Endodermal cell (in vitro differentiated cells): Measurements from ENCODE around the gene TRUB1. TPM values are rescaled to one million over a fixed set of nuclear protein-coding genes. Genes with fewer than 3 reads are reported as not detected.

Experiments
- DNase-seq: peaks from one replicate; pipeline ENCODE4 v3.0.0-alpha.2; 2017
- H3K27ac ChIP-seq: 2 replicates; pipeline ENCODE4 v1.5.1; 2013; ENCODE audit warnings: mild to moderate bottlenecking, low read depth, low read length, moderate library complexity
- H3K27me3 ChIP-seq: 2 replicates; pipeline ENCODE4 v1.6.1; 2013; ENCODE audit warnings: mild to moderate bottlenecking, low read length, moderate library complexity; ENCODE audit not compliant: insufficient read depth, control insufficient read depth, poor library complexity, severe bottlenecking
- H3K36me3 ChIP-seq: 2 replicates; pipeline ENCODE4 v1.7.0; 2013; ENCODE audit warnings: mild to moderate bottlenecking, low read length, moderate library complexity; ENCODE audit not compliant: control insufficient read depth, insufficient read depth
- H3K4me1 ChIP-seq: one replicate; pipeline ENCODE4 v1.7.0; 2013; ENCODE audit warnings: low read length; ENCODE audit not compliant: control insufficient read depth, insufficient read depth
- H3K4me3 ChIP-seq: 2 replicates; pipeline ENCODE4 v1.5.1; 2013; ENCODE audit warnings: mild to moderate bottlenecking, low read length, moderate library complexity
- H3K9ac ChIP-seq: 2 replicates; pipeline ENCODE4 v1.6.1; 2013; ENCODE audit warnings: mild to moderate bottlenecking, low read length, moderate library complexity; ENCODE audit not compliant: poor library complexity, severe bottlenecking; ENCODE audit errors: extremely low read depth
- H3K9me3 ChIP-seq: 2 replicates; pipeline ENCODE4 v1.6.1; 2013; ENCODE audit warnings: mild to moderate bottlenecking, low read length, moderate library complexity; ENCODE audit not compliant: control insufficient read depth
- H3K27ac Mint-ChIP-seq: 2 replicates; pipeline ENCODE4 v1.8.0; 2020; ENCODE audit warnings: mixed read lengths
- H3K27me3 Mint-ChIP-seq: 2 replicates; pipeline ENCODE4 v1.8.0; 2021; ENCODE audit warnings: mild to moderate bottlenecking, mixed read lengths; ENCODE audit not compliant: insufficient read depth
- H3K36me3 Mint-ChIP-seq: 2 replicates; pipeline ENCODE4 v1.8.0; 2020; ENCODE audit warnings: low read depth, mixed read lengths
- H3K4me1 Mint-ChIP-seq: 2 replicates; pipeline ENCODE4 v1.8.0; 2020; ENCODE audit warnings: mixed read lengths
- H3K4me3 Mint-ChIP-seq: 2 replicates; pipeline ENCODE4 v1.8.0; 2020; ENCODE audit warnings: mild to moderate bottlenecking, moderate library complexity, mixed read lengths
- H3K9me3 Mint-ChIP-seq: 2 replicates; pipeline ENCODE4 v1.8.0; 2020; ENCODE audit warnings: mild to moderate bottlenecking, mixed read lengths
- WGBS, 2 experiments: methylation state at CpG; one replicate each; pipeline versions ENCODE4 v1.1.5 to v1.1.7; 2013; ENCODE audit warnings: missing lambda C conversion rate in 2 of 2, mixed read lengths in 1 of 2; ENCODE audit not compliant: insufficient coverage in 1 of 2, insufficient read length in 1 of 2; 5-methylcytosine and 5-hydroxymethylcytosine counted together
- total RNA-seq, 2 donors: library from RNA; stranded (reverse); fragmentation: NEBNext Ultra II Directional in 1 of 2; extraction: Animal tissue kit (Norgen Biotek cat#: 25700) in 1 of 2; gene quantifications; 2 replicates in 1 of 2; 3 replicates in 1 of 2; pipeline ENCODE4 v1.2.1, GENCODE V29; 2021
- TF ChIP-seq, protein P1 (sequence below): fragments of 200-600 bp; sonication (generic); conservative IDR thresholded peaks from 2 replicates; pipeline ENCODE4 v1.5.0; 2021; ENCODE audit warnings: antibody characterized with exemption, mild to moderate bottlenecking

TRUB1 gene
- total RNA-seq, 2 donors from 2014 or later: 18.5 to 18.8 TPM

DNA sequence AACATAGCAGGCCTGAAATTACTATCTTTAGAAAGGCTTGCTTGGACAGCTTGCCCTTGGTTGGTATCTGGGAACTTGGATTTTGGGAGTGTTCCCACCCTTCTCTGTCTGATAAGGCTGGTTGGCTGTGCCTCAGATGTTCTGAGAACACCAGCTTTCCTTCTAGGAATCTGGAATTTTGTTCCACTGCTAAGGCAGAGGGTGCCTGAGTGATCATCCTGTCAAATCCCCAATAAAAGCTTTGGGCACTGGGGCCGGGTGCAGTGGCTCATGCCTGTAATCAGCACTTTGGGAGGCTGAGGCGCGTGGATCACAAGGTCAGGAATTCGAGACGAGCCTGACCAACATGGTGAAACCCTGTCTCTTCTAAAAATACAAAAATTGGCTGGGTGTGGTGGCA is 5.0 kb downstream of the TRUB1 start:
- Histone ChIP-seq H3K9me3 (no peaks in the 10 kb centered on the region), H3K36me3 (peaks cover 47% of the 10 kb centered on the region), H3K27me3 (no peaks in the 10 kb centered on the region), H3K9ac (no peak overlapping the region), H3K4me1 (peaks cover 3% of the 10 kb centered on the region), H3K4me3 (no peak overlapping the region), H3K27ac (no peak overlapping the region)
- WGBS, 2 experiments: 80 to 88% methylated on average over 2 to 5 of the region's 5 CpGs
- Mint-ChIP-seq H3K4me1 (peaks cover 13% of the 10 kb centered on the region), H3K4me3 (no peak overlapping the region), H3K36me3 (peaks cover 45% of the 10 kb centered on the region), H3K9me3 (no peaks in the 10 kb centered on the region), H3K27me3 (no peaks in the 10 kb centered on the region), H3K27ac (no peak overlapping the region)
- DNase-seq: no peak
- TF ChIP-seq, protein P1, sequence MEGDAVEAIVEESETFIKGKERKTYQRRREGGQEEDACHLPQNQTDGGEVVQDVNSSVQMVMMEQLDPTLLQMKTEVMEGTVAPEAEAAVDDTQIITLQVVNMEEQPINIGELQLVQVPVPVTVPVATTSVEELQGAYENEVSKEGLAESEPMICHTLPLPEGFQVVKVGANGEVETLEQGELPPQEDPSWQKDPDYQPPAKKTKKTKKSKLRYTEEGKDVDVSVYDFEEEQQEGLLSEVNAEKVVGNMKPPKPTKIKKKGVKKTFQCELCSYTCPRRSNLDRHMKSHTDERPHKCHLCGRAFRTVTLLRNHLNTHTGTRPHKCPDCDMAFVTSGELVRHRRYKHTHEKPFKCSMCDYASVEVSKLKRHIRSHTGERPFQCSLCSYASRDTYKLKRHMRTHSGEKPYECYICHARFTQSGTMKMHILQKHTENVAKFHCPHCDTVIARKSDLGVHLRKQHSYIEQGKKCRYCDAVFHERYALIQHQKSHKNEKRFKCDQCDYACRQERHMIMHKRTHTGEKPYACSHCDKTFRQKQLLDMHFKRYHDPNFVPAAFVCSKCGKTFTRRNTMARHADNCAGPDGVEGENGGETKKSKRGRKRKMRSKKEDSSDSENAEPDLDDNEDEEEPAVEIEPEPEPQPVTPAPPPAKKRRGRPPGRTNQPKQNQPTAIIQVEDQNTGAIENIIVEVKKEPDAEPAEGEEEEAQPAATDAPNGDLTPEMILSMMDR: no peak

DNA sequence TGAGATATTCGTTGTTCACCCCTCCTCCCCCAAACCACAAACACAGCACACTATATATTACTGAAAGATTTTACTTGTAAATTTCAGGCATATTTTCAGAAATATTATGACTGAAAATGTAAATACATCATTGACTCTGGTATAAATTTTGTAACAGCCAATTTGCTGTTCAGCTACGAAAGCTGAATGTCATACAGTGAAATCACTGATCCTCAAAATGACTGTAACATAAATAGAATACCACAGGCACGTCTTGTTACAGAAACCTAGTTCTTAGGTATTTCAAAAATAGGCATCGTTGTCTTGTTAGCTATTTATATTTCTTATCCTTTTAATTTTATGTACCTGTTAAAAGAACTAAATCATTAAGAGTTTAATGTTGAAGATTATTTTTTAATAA is 15.1 kb downstream of the TRUB1 start:
- Histone ChIP-seq H3K36me3 (peaks cover 48% of the 10 kb centered on the region), H3K9ac (no peak overlapping the region), H3K27me3 (no peaks in the 10 kb centered on the region), H3K4me1 (no peaks in the 10 kb centered on the region), H3K4me3 (no peak overlapping the region), H3K9me3 (no peaks in the 10 kb centered on the region), H3K27ac (no peak overlapping the region)
- Mint-ChIP-seq H3K36me3 (peaks cover 40% of the 10 kb centered on the region), H3K4me3 (no peak overlapping the region), H3K9me3 (no peaks in the 10 kb centered on the region), H3K27ac (no peak overlapping the region), H3K4me1 (peaks cover 7% of the 10 kb centered on the region), H3K27me3 (no peaks in the 10 kb centered on the region)
- no peak for DNase-seq
- TF ChIP-seq, protein P1: no peak
- WGBS, 2 experiments: 94 to 100% methylated on average over 1 to 2 of the region's 4 CpGs

DNA sequence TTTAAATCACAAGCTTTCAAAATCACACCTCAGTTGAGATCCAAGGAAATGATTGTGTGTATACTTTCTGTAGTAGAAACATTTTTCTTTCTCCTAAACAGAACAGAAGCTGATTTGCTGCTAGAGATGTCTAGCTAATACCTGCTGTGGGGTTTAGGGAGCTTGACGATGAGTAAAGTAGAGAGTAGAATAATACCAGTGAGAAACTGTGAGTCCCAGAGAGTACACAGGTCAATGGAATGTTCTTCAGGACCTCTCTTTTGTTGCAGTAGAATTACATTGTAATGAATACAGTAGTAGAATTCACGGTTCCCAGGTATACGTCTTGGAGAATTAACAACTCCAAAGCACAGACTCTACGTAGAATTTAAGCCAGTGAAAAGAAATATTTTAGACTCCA is 18.0 kb downstream of the TRUB1 start:
- H3K27me3 Mint-ChIP-seq: no peaks in the 10 kb centered on the region
- H3K4me3 ChIP-seq: no peak overlapping the region
- peak overlapping the region; percentile 48 for H3K27ac Mint-ChIP-seq
- H3K27me3 ChIP-seq: no peaks in the 10 kb centered on the region
- no peaks in the 10 kb centered on the region for H3K4me1 ChIP-seq
- H3K4me3 Mint-ChIP-seq: no peak overlapping the region
- H3K27ac ChIP-seq: no peak overlapping the region
- no peak for DNase-seq
- TF ChIP-seq, protein P1: no peak
- no peaks in the 10 kb centered on the region for H3K4me1 Mint-ChIP-seq
- peaks cover 57% of the 10 kb centered on the region for H3K36me3 ChIP-seq
- no peaks in the 10 kb centered on the region for H3K9me3 Mint-ChIP-seq
- no peak overlapping the region for H3K9ac ChIP-seq
- H3K36me3 Mint-ChIP-seq: peaks cover 23% of the 10 kb centered on the region
- no peaks in the 10 kb centered on the region for H3K9me3 ChIP-seq
- WGBS, 2 experiments: 85 to 92% methylated on average over 1 to 4 of the region's 4 CpGs
